B cell (primary cell): Measurements from ENCODE around the gene ALDOA. TPM values are rescaled to one million over a fixed set of nuclear protein-coding genes. Genes with fewer than 3 reads are reported as not detected.
A peak's percentile ranks its signal among the peaks of the same experiment; 100 is the strongest.

Experiments
- ATAC-seq: fragments of 200-7000 bp; cut with Tn5 transposase; one replicate; pipeline ENCODE4 v1.10.0; 2021; ENCODE audit warnings: low read depth, mild to moderate bottlenecking, moderate number of reproducible peaks, moderate library complexity
- CTCF ChIA-PET: fragments of 350-600 bp; sonication (Branson Sonifier 250); formaldehyde crosslinking; loops from one replicate; lab custom pipeline; 2021; ENCODE audit warnings: antibody characterized with exemption, inconsistent platforms; lab: Charles Lee
- POLR2A ChIA-PET: fragments of 350-600 bp; sonication (Branson Sonifier 250); formaldehyde crosslinking; loops from one replicate; lab custom pipeline; 2021; ENCODE audit warnings: antibody characterized with exemption; lab: Charles Lee
- DNase-seq: peaks from one replicate; pipeline ENCODE4 v3.0.0; 2013
- H2AFZ ChIP-seq: 2 replicates; pipeline ENCODE4 v1.6.1; 2012; ENCODE audit warnings: mild to moderate bottlenecking, low read depth, low read length; ENCODE audit not compliant: insufficient read depth, poor library complexity, severe bottlenecking
- H3K27ac ChIP-seq, 2 donors: 1 replicate in 1 of 2; 2 replicates in 1 of 2; pipeline ENCODE4 v1.5.1; 2012 to 2013; ENCODE audit warnings: low read length in 2 of 2, mild to moderate bottlenecking in 2 of 2, moderate library complexity in 1 of 2
- H3K27me3 ChIP-seq, 4 experiments: fragments of 200-600 bp in 1 of 4; sonication (generic) in 1 of 4; replicated peaks in 1 of 4; 1 replicate in 2 of 4; 2 replicates in 2 of 4; pipeline versions ENCODE4 v1.6.1 to v1.7.0; 2013 to 2016; ENCODE audit warnings: low read length in 3 of 4, mild to moderate bottlenecking in 2 of 4, mixed read lengths in 1 of 4, moderate library complexity in 1 of 4; ENCODE audit not compliant: insufficient read depth in 4 of 4, control insufficient read depth in 3 of 4; ENCODE audit errors: control extremely low read depth in 1 of 4
- H3K36me3 ChIP-seq, 2 experiments: replicated peaks in 1 of 2; 1 replicate in 1 of 2; 2 replicates in 1 of 2; pipeline versions ENCODE4 v1.6.1 to v1.7.1; 2013; ENCODE audit warnings: low read length in 1 of 2; ENCODE audit not compliant: insufficient read depth in 2 of 2, control insufficient read depth in 1 of 2; ENCODE audit errors: control extremely low read depth in 1 of 2, extremely low read depth in 1 of 2
- H3K4me1 ChIP-seq, 2 donors: fragments of 200-600 bp in 1 of 2; sonication (generic) in 1 of 2; 1 replicate in 1 of 2; 2 replicates in 1 of 2; pipeline versions ENCODE4 v1.5.1 to v1.6.1; 2013 to 2017; ENCODE audit warnings: low read length in 2 of 2; ENCODE audit not compliant: control insufficient read depth in 2 of 2, insufficient read depth in 2 of 2
- H3K4me2 ChIP-seq: replicated peaks from 2 replicates; pipeline ENCODE3; 2012; ENCODE audit warnings: mild to moderate bottlenecking, low read depth, low read length; ENCODE audit not compliant: poor library complexity, severe bottlenecking
- H3K4me3 ChIP-seq, 5 experiments: fragments of 200-600 bp in 1 of 5; sonication (generic) in 1 of 5; 1 replicate in 3 of 5; 2 replicates in 2 of 5; pipeline versions ENCODE4 v1.5.1 to v1.7.0; 2011 to 2016; ENCODE audit warnings: low read length in 4 of 5, mild to moderate bottlenecking in 4 of 5, low read depth in 2 of 5, control low read depth in 1 of 5, moderate library complexity in 1 of 5; ENCODE audit not compliant: insufficient read depth in 1 of 5; ENCODE audit errors: control extremely low read depth in 1 of 5, extremely low read depth in 1 of 5
- H3K79me2 ChIP-seq: fragments of 200-600 bp; sonication (generic); one replicate; pipeline ENCODE4 v1.6.0; 2016; ENCODE audit warnings: low read length; ENCODE audit not compliant: control insufficient read depth, insufficient read depth
- H3K9ac ChIP-seq: fragments of 200-600 bp; sonication (generic); 2 replicates; pipeline ENCODE4 v1.6.1; 2017; ENCODE audit warnings: mild to moderate bottlenecking, low read length, moderate library complexity
- H3K9me3 ChIP-seq, 3 donors: one replicate each; pipeline versions ENCODE4 v1.6.1 to v1.7.1; 2013; ENCODE audit warnings: low read length in 2 of 3; ENCODE audit not compliant: control insufficient read depth in 2 of 3, insufficient read depth in 1 of 3; ENCODE audit errors: control extremely low read depth in 1 of 3
- H4K20me1 ChIP-seq: 2 replicates; pipeline ENCODE4 v1.6.0; 2012; ENCODE audit warnings: mild to moderate bottlenecking, low read length; ENCODE audit not compliant: insufficient read depth, control insufficient read depth, poor library complexity, severe bottlenecking
- H3K27ac Mint-ChIP-seq: one replicate; pipeline ENCODE4 v1.8.0; 2021; ENCODE audit warnings: mixed read lengths
- H3K27me3 Mint-ChIP-seq: one replicate; pipeline ENCODE4 v1.8.0; 2021; ENCODE audit warnings: mixed read lengths
- H3K4me1 Mint-ChIP-seq: one replicate; pipeline ENCODE4 v1.8.0; 2021; ENCODE audit warnings: mixed read lengths
- H3K4me3 Mint-ChIP-seq: one replicate; pipeline ENCODE4 v1.8.0; 2021; ENCODE audit warnings: mixed read lengths
- H3K9me3 Mint-ChIP-seq: one replicate; pipeline ENCODE4 v1.8.0; 2022; ENCODE audit warnings: mixed read lengths; ENCODE audit not compliant: insufficient read depth
- CTCF ChIP-seq: fragments of 200-600 bp; IDR thresholded peaks from one replicate; pipeline ENCODE4 v1.8.0; 2022; ENCODE audit warnings: antibody characterized with exemption, mild to moderate bottlenecking
- WGBS: methylation state at CpG from one replicate; pipeline ENCODE4 v1.1.5; 2013; ENCODE audit warnings: missing lambda C conversion rate; ENCODE audit not compliant: insufficient coverage; 5-methylcytosine and 5-hydroxymethylcytosine counted together
- intact Hi-C: fragments of 100-400 bp; cut with micrococcal nuclease; formaldehyde crosslinking; loops from one replicate; pipeline ENCODE4 v1.10.0; 2022
- polyA plus RNA-seq: library from polyadenylated mRNA; depleted of rRNA; stranded (reverse); fragments of >200 nt; gene quantifications from 2 replicates; pipeline ENCODE4 v1.2.3, GENCODE V29; 2012
- total RNA-seq, 2 donors: library from RNA; stranded (reverse); fragments of 120-200 nt in 1 of 2; gene quantifications; 1 replicate in 1 of 2; 2 replicates in 1 of 2; pipeline versions ENCODE4 v1.2.3 to v1.2.4, GENCODE V29; 2013 to 2022

ALDOA gene
- total and polyA plus RNA-seq, 2 donors (not counting 1 experiment from before 2014, with no cell fraction given) = 329 to 343 TPM

DNA sequence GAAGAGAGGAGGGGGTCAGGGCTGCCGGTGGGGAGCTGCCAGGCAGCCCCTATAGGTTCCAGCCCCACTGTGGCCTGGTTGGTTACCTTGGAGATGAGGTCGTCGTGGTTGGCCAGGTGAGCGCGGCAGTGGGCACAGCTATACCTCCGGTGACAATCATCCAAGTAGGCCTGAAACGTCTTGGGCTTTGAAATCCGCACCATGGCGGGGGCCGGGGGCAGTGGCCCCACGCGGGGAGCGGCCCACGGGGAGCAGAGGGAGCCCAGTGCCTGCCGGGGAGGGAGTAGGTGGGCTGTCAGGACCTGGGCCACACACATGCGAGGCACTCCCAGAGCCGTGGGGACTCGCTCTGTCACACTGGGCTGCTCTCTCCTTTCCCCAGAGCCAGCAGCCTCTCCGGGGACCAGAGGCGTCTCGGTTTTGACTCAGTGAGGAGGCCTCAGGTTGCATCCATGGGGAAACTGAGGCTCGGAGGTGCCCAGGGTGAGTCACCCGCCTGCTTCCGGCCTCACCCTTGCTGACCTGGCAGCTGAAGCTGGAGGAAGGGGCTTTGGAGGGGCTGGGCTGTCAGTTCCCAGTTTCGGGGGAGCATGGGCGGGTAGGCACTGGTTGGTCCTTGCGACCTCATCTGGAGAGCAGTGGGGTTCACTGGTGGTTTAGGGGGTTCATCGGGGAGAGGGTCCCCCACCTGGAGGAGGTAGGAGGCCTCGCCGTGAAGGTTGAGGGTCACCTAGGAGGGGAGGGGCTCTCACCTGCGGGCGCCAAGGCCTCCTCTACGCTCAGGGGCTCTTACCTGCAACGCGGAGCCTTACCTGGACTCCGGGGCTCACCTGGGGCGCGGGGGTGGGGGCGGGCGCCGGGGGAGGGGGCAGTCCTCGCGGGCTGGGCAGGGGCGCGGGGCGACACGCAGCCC, 29.9 kb downstream of the ALDOA start:
- POLR2A ChIA-PET = interaction anchor here (0.6 to 6.8 kb wide), 8 partner anchors 30 to 336 kb away, joined by 3 to 97 read pairs (median 4); partner anchors contain the start of genes ALDOA, CORO1A and TBC1D10B
- Histone ChIP-seq H3K79me2 (peaks cover 21% of the 10 kb centered on the region), H3K4me1 (peaks cover 33 to 57% of the 10 kb centered on the region in 2 donors), H3K9ac (peak overlapping the region; percentile 80), H3K9me3 (peaks cover 2 to 34% (median 25%) of the 10 kb centered on the region in 3 donors), H2AFZ (peak overlapping the region; percentile 49), H3K4me3 (peak overlapping the region; percentile 16 to 92 (median 81)), H3K27ac (peak overlapping the region; percentile 73 to 92), H4K20me1 (no peaks in the 10 kb centered on the region), H3K4me2 (peak overlapping the region; percentile 98), H3K36me3 (peaks cover 0 to 20% of the 10 kb centered on the region in 2 experiments), H3K27me3 (no peaks in the 10 kb centered on the region)
- H3K9me3 Mint-ChIP-seq = peaks cover 2% of the 10 kb centered on the region
- peak overlapping the region; percentile 91 for H3K4me3 Mint-ChIP-seq
- CTCF ChIA-PET = interaction anchor here (1.5 kb wide), 1 partner anchor 88 kb away, joined by 5 read pairs; the partner anchor contains the start of gene CORO1A
- H3K27ac Mint-ChIP-seq = peak overlapping the region; percentile 94
- TF ChIP-seq CTCF = no peak
- 7% methylated on average over 43 of the region's 47 CpGs for WGBS
- ATAC-seq (no peak), DNase-seq (peak; percentile 49)
- peaks cover 42% of the 10 kb centered on the region for H3K4me1 Mint-ChIP-seq
- intact Hi-C loops = loop anchor here (1.0 to 10.0 kb wide), 5 partner anchors 28 to 539 kb away; partner anchors contain the start of genes ALDOA, MAPK3, MYL11 and TBC1D10B
- H3K27me3 Mint-ChIP-seq = no peaks in the 10 kb centered on the region
